Progenitor cell of endocrine pancreas (in vitro differentiated cells): ENCODE measurements around the gene TRIM6. TPM values are rescaled to one million over a fixed set of nuclear protein-coding genes. Genes with fewer than 3 reads are reported as not detected.
"Not testable (repeated sequence)": the region's sequence is repeated elsewhere in the genome, so short reads cannot be mapped to it uniquely, and the experiment has no call there.

Experiments
- DNase-seq: peaks from one replicate; pipeline ENCODE4 v3.0.0; 2021; ENCODE audit warnings: low spot score; ENCODE audit not compliant: unreplicated experiment
- H3K27ac Mint-ChIP-seq: 2 replicates; pipeline ENCODE4 v1.8.0; 2021; ENCODE audit warnings: mild to moderate bottlenecking, moderate library complexity, mixed read lengths
- H3K27me3 Mint-ChIP-seq: 2 replicates; pipeline ENCODE4 v1.8.0; 2021; ENCODE audit warnings: mixed read lengths
- H3K36me3 Mint-ChIP-seq: 2 replicates; pipeline ENCODE4 v1.8.0; 2022; ENCODE audit warnings: mixed read lengths; ENCODE audit not compliant: insufficient read depth
- H3K4me1 Mint-ChIP-seq: 2 replicates; pipeline ENCODE4 v1.8.0; 2021; ENCODE audit warnings: low read depth, mixed read lengths
- H3K4me3 Mint-ChIP-seq: 2 replicates; pipeline ENCODE4 v1.8.0; 2021; ENCODE audit warnings: low read depth, mild to moderate bottlenecking, moderate library complexity, mixed read lengths
- H3K9me3 Mint-ChIP-seq: 2 replicates; pipeline ENCODE4 v1.8.0; 2021; ENCODE audit warnings: low read depth, mixed read lengths
- total RNA-seq: library from RNA; stranded (reverse); gene quantifications from 2 replicates; pipeline ENCODE4 v1.2.1, GENCODE V29; 2021
- TF ChIP-seq, protein P1 (sequence below): fragments of 200-600 bp; sonication (generic); IDR thresholded peaks from one replicate; pipeline ENCODE4 v1.5.0; 2021; ENCODE audit warnings: antibody characterized with exemption, mild to moderate bottlenecking; ENCODE audit not compliant: unreplicated experiment

TRIM6 gene
- total RNA-seq, 1 donor from 2014 or later: 5.4 TPM

DNA sequence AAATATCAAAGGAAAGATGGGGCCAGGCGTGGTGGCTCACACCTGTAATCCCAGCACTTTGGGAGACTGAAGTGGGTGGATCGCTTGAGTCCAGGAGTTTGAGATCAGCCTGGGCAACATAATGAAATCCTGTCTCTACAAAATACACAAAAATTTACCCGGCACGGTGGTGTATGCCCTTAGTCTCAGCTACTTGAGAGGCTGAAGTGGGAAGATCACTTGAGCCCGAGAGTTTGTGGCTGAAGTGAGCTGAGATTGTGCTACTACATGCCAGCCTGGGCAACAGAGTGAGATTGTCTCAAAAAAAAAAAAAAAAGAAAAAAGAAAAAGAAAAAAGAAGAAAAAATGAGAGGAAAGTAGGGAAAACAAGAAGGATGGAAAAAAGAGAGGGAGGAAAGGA lies 3.8 kb upstream of the TRIM6 start:
- Mint-ChIP-seq H3K4me3 (no peak overlapping the region), H3K27ac (no peak overlapping the region), H3K9me3 (peaks cover 5% of the 10 kb centered on the region), H3K27me3 (no peaks in the 10 kb centered on the region), H3K36me3 (peaks cover 4% of the 10 kb centered on the region), H3K4me1 (peaks cover 5% of the 10 kb centered on the region)
- no peak for DNase-seq
- TF ChIP-seq, protein P1, sequence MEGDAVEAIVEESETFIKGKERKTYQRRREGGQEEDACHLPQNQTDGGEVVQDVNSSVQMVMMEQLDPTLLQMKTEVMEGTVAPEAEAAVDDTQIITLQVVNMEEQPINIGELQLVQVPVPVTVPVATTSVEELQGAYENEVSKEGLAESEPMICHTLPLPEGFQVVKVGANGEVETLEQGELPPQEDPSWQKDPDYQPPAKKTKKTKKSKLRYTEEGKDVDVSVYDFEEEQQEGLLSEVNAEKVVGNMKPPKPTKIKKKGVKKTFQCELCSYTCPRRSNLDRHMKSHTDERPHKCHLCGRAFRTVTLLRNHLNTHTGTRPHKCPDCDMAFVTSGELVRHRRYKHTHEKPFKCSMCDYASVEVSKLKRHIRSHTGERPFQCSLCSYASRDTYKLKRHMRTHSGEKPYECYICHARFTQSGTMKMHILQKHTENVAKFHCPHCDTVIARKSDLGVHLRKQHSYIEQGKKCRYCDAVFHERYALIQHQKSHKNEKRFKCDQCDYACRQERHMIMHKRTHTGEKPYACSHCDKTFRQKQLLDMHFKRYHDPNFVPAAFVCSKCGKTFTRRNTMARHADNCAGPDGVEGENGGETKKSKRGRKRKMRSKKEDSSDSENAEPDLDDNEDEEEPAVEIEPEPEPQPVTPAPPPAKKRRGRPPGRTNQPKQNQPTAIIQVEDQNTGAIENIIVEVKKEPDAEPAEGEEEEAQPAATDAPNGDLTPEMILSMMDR: no peak

DNA sequence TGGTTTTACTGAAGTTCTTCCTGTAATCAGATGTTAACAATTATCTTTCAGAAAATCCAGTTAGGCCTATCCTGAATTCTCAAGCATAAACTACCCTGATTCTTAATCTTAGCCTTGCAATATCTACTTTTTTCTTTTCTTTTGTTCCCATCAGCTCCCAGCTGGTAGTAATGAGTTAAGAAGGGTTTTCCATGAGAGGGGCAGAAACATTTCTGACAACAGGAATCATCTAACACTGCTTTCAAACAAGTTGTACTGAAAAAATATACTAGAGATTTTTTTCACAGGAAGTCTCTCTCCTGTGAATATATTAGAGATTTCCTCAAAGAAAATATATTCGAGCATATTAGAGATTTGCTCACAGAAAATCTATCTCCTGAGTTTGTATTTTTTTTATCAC lies 3.3 kb upstream of the TRIM6 start:
- Mint-ChIP-seq H3K4me1 (peaks cover 8% of the 10 kb centered on the region), H3K9me3 (peaks cover 5% of the 10 kb centered on the region), H3K4me3 (no peak overlapping the region), H3K27ac (no peak overlapping the region), H3K36me3 (peaks cover 4% of the 10 kb centered on the region), H3K27me3 (no peaks in the 10 kb centered on the region)
- TF ChIP-seq, protein P1: no peak
- DNase-seq: no peak

DNA sequence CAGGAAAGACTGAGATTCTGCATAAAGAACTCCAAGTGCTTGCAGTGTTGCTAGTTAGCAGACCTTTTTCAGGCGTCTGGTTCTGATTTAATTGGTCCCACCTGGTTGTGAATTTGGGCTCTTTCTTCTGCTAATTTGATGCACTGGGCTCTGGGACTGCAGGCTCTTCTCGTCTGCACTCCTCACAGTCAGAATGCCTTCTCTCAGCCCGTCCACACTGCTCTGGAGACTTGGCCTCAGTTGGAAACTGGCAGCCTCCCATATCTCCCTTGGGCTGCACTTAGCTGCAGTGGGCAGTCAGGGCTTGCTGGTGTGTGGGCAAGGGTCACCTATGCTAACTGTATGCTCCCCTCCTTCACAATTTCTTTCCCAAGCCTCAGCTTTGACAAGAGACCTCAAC lies 1.5 kb downstream of the TRIM6 start:
- H3K4me3 Mint-ChIP-seq: no peak overlapping the region
- H3K27me3 Mint-ChIP-seq: no peaks in the 10 kb centered on the region
- H3K4me1 Mint-ChIP-seq: peaks cover 8% of the 10 kb centered on the region
- no peaks in the 10 kb centered on the region for H3K36me3 Mint-ChIP-seq
- no peak overlapping the region for H3K27ac Mint-ChIP-seq
- TF ChIP-seq, protein P1: no peak
- DNase-seq: no peak
- H3K9me3 Mint-ChIP-seq: no peaks in the 10 kb centered on the region

DNA sequence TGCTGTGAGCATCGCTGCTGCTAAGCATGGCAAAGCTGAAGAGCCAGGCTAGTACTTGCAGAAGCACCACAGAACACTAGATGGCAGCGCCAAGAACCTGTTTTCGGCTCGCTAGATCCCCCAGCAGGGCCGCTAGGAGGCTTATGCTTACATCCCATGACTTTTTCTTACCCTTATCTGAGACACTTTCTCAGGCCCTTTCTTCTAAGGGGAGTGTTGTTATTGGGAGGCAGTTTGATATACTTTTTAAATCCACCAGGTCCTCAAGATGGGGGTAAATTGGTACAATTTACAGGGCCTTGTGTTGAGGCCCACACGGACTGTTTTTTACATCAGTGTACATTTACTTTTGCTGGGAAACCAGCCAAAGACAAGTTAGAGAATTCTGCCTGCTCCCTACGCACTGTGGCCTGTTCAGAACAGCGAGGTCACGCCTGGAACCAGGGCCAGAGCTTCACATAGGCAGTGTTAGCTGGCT lies 4.0 kb downstream of the TRIM6 start:
- peaks cover 8% of the 10 kb centered on the region for H3K4me1 Mint-ChIP-seq
- no peaks in the 10 kb centered on the region for H3K27me3 Mint-ChIP-seq
- peak; percentile 30 for DNase-seq
- TF ChIP-seq, protein P1: peak; percentile 81
- H3K9me3 Mint-ChIP-seq: no peaks in the 10 kb centered on the region
- no peak overlapping the region for H3K27ac Mint-ChIP-seq
- H3K4me3 Mint-ChIP-seq: no peak overlapping the region
- H3K36me3 Mint-ChIP-seq: peaks cover 2% of the 10 kb centered on the region

DNA sequence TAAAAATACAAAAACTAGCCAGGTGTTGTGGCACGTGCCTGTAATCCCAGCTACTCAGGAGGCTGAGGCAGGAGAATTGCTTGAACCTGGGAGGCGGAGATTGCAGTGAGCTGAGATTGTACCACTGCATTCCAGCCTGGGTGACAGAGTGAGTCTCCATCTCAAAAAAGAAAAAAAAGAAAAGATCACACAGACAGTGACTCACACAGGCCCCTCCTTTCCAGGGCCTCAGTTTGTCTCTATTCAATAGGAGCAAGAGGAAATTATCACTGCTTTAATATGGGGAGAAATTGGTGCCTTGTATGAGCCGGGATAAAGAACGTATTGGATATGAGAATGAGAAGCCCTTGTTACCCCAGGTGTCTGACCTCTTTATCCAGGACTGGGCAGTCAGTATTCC lies 6.4 kb downstream of the TRIM6 start:
- H3K4me3 Mint-ChIP-seq, DNase-seq, H3K4me1 Mint-ChIP-seq, H3K9me3 Mint-ChIP-seq, H3K27ac Mint-ChIP-seq, H3K27me3 Mint-ChIP-seq, H3K36me3 Mint-ChIP-seq: not testable (repeated sequence)

DNA sequence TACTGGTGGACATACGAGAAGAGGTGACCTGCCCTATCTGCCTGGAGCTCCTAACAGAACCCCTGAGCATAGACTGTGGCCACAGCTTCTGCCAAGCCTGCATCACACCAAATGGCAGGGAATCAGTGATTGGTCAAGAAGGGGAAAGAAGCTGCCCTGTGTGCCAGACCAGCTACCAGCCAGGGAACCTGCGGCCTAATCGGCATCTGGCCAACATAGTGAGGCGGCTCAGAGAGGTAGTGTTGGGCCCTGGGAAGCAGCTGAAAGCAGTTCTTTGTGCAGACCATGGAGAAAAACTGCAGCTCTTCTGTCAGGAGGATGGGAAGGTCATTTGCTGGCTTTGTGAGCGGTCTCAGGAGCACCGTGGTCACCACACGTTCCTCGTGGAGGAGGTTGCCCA lies 6.9 kb downstream of the TRIM6 start:
- no peaks in the 10 kb centered on the region for H3K9me3 Mint-ChIP-seq
- no peak overlapping the region for H3K27ac Mint-ChIP-seq

More for the DNA sequence above, 6.9 kb downstream of the TRIM6 start:
- Mint-ChIP-seq H3K4me1 (no peaks in the 10 kb centered on the region), H3K36me3 (peaks cover 3% of the 10 kb centered on the region), H3K27me3 (no peaks in the 10 kb centered on the region), H3K4me3 (no peak overlapping the region)
- TF ChIP-seq, protein P1: no peak
- DNase-seq: no peak
